Small intestine (tissue), 7 donors: Measurements from ENCODE around the gene DCC. TPM values are rescaled to one million over a fixed set of nuclear protein-coding genes. Genes with fewer than 3 reads are reported as not detected.

Source experiments
- DNase-seq, 2 donors: peaks; one replicate each; pipeline versions ENCODE4 v3.0.0 to v3.0.0-alpha.2; 2013
- FAIRE-seq: peaks from 2 replicates; lab custom pipeline; 2012; peaks lifted over from hg19 to GRCh38; lab: Jason Lieb, UNC
- H3K27ac ChIP-seq, 3 donors: one replicate each; pipeline ENCODE4 v1.5.1; 2013; ENCODE audit warnings: low read length in 2 of 3, mild to moderate bottlenecking in 2 of 3, control low read depth in 1 of 3, inconsistent platforms in 1 of 3, low read depth in 1 of 3, moderate library complexity in 1 of 3
- H3K27me3 ChIP-seq, 3 donors: one replicate each; pipeline ENCODE4 v1.6.1; 2013; ENCODE audit warnings: low read length in 3 of 3, inconsistent platforms in 1 of 3; ENCODE audit not compliant: control insufficient read depth in 3 of 3, insufficient read depth in 3 of 3
- H3K36me3 ChIP-seq, 3 donors: one replicate each; pipeline ENCODE4 v1.6.1; 2013; ENCODE audit warnings: low read length in 3 of 3, inconsistent platforms in 1 of 3, low read depth in 1 of 3, mild to moderate bottlenecking in 1 of 3, moderate library complexity in 1 of 3; ENCODE audit not compliant: control insufficient read depth in 3 of 3, insufficient read depth in 2 of 3
- H3K4me1 ChIP-seq, 3 donors: one replicate each; pipeline ENCODE4 v1.6.1; 2013; ENCODE audit warnings: low read length in 2 of 3, inconsistent platforms in 1 of 3, low read depth in 1 of 3, mild to moderate bottlenecking in 1 of 3, moderate library complexity in 1 of 3; ENCODE audit not compliant: control insufficient read depth in 3 of 3, insufficient read depth in 2 of 3
- H3K4me3 ChIP-seq, 3 donors: one replicate each; pipeline ENCODE4 v1.5.1; 2013; ENCODE audit warnings: low read length in 3 of 3, control low read depth in 1 of 3, inconsistent platforms in 1 of 3, low read depth in 1 of 3, mild to moderate bottlenecking in 1 of 3, moderate library complexity in 1 of 3
- H3K9me3 ChIP-seq, 2 donors: one replicate each; pipeline ENCODE4 v1.6.1; 2013; ENCODE audit warnings: low read depth in 1 of 2, low read length in 1 of 2; ENCODE audit not compliant: control insufficient read depth in 2 of 2, insufficient read depth in 1 of 2
- WGBS, 3 donors: extraction: QIAGEN DNeasy Blood & Tissue Kit; methylation state at CpG; one replicate each; pipeline ENCODE4 v1.1.7; 2013; 5-methylcytosine and 5-hydroxymethylcytosine counted together
- polyA plus RNA-seq, 4 donors: library from polyadenylated mRNA; stranded (reverse) in 3 of 4; unstranded in 1 of 4; fragments of 200-250 nt in 3 of 4; fragments of 120-200 nt in 1 of 4; gene quantifications; one replicate each; pipeline versions ENCODE4 v1.2.1 to v1.2.3, GENCODE V29; 2013
- donor health status: healthy with polysubstance abuse.
- donor health status: control.
- donor health status: control.
- donor health status: Bipolar disorder and iron deficiency.
- donor health status: healthy.

DCC gene
- polyA plus RNA-seq, 4 donors: 0.03 to 0.30 TPM; not detected in 2

DNA sequence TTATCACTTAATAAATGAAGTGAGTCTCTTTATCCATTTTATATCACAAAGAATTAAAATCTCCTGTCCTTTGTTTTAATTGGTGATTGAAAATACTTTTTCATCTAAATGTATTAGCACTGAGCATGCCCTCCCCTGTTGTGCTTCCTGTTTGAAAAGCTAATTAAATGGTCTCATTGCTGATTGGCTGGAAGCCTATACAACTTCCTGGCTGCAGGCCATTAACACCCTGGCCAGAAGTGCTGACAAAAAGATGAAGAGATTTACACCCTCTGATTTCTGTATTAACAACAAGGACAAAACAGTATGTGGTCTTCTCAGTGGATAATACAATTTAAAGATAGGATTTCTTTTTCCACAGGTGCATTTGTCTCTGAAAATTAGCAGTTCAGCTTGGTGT, 548.0 kb downstream of the DCC start:
- no peaks in the 10 kb centered on the region for H3K27me3 ChIP-seq
- no peaks in the 10 kb centered on the region for H3K9me3 ChIP-seq
- FAIRE-seq: no peak
- H3K4me3 ChIP-seq: no peak overlapping the region
- no peaks in the 10 kb centered on the region for H3K36me3 ChIP-seq
- DNase-seq: no peak
- H3K27ac ChIP-seq: no peak overlapping the region
- no peaks in the 10 kb centered on the region for H3K4me1 ChIP-seq

- H3K4me1 ChIP-seq: no peaks in the 10 kb centered on the region
- no peaks in the 10 kb centered on the region for H3K9me3 ChIP-seq
- H3K27me3 ChIP-seq: no peaks in the 10 kb centered on the region
- DNase-seq (no peak), FAIRE-seq (no peak)
- no peaks in the 10 kb centered on the region for H3K36me3 ChIP-seq
- WGBS, 3 donors: 78 to 80% (median 80%) methylated on average over 3 of the region's 3 CpGs
- no peak overlapping the region for H3K27ac ChIP-seq
- H3K4me3 ChIP-seq: no peak overlapping the region
Observed at GRCh38 chr18:52894801-52895200, 554.8 kb downstream of the DCC start.

DNA sequence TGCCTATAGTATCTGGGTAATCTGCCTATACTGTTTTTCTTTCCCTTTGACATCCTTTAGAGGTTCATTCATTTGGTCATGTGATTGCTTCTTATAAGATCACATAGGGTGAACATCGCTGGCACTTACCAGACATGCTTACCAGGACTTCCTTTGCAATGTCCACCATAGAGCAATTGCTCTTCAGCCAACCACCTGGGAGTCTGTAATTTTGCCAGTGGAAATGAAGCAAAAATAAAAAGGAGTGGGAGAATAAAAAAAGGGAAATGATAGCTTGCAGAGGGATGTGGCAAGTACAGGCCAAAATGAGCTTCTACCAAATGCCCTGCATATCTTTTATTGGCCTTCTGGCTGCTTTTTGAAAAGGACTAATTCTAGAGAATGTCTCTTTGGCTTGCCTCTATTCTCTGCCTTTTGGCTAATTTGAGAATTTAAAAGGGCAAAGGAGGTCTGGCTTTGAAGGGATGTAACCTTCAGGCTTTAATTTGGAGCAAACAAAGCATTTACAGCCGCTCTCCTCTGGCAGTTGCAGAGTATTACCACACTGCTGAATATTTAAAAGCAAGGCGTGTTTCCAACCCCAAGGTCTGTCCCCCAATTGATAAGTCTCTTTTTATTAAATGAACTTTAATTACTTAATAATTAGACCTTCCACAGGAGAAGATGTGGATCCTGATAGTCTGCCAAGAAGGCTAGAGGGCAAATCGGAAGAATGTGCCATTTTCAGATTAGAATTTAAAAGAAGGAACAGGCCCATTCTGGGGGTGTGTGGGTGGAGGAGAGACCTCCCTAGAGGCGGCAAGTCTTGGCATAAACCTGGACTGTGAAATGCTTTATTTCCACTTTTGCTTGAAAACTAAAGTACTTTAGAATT, 557.9 kb downstream of the DCC start:
- Histone ChIP-seq H3K4me1 (no peaks in the 10 kb centered on the region), H3K9me3 (no peaks in the 10 kb centered on the region), H3K27ac (no peak overlapping the region), H3K36me3 (no peaks in the 10 kb centered on the region), H3K27me3 (no peaks in the 10 kb centered on the region), H3K4me3 (no peak overlapping the region)
- FAIRE-seq: no peak
- DNase-seq: no peak
- 76 to 78% (median 76%) methylated on average over 5 of the region's 5 CpGs for WGBS, 3 donors

DNA sequence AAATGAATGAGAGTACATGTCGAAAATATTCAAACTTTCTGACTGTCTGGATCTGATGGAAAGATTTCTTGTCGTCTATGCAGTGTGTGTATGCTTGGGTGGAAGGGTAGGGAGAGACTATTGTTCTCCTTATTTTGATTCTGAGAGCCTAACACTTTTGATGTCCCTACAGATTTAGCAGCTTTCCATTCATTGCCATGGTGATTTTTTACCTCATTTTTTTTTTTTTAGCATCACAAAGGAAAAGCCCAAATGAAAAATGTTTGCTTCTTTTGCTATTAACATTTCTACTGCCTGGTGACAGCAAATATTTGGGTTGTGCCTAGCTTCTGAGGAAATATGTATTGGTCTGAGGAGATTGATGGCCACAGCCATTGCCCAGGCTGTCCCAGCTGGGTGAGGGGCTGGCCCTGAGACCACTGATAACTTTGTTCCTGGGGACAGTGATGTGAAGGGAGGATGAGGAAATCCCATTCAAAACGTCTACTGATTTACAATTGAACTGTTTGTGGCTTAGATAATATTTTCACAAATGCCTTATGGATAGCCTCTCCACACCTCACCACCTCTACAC, 558.6 kb downstream of the DCC start:
- Histone ChIP-seq H3K27me3 (no peaks in the 10 kb centered on the region), H3K9me3 (no peaks in the 10 kb centered on the region), H3K4me1 (no peaks in the 10 kb centered on the region), H3K27ac (no peak overlapping the region), H3K36me3 (no peaks in the 10 kb centered on the region), H3K4me3 (no peak overlapping the region)
- 48 to 49% (median 49%) methylated on average over 3 of the region's 3 CpGs for WGBS, 3 donors
- no peak for DNase-seq
- no peak for FAIRE-seq

- Histone ChIP-seq H3K27me3 (no peaks in the 10 kb centered on the region), H3K36me3 (no peaks in the 10 kb centered on the region), H3K27ac (no peak overlapping the region), H3K9me3 (no peaks in the 10 kb centered on the region), H3K4me1 (no peaks in the 10 kb centered on the region), H3K4me3 (no peak overlapping the region)
- WGBS, 3 donors: 70 to 72% (median 70%) methylated on average over 3 of the region's 3 CpGs
- FAIRE-seq (no peak), DNase-seq (no peak)
Observed at GRCh38 chr18:52902188-52902587, 562.2 kb downstream of the DCC start.

GRCh38 chr18:52903857-52904256, 563.9 kb downstream of the DCC start:
- H3K4me1 ChIP-seq: no peaks in the 10 kb centered on the region
- WGBS, 3 donors: 8 to 19% (median 13%) methylated on average over 3 of the region's 3 CpGs
- H3K4me3 ChIP-seq: no peak overlapping the region
- FAIRE-seq: no peak
- H3K9me3 ChIP-seq: no peaks in the 10 kb centered on the region
- H3K27me3 ChIP-seq: no peaks in the 10 kb centered on the region
- no peak overlapping the region for H3K27ac ChIP-seq
- peak; percentile 39 to 65 for DNase-seq
- H3K36me3 ChIP-seq: no peaks in the 10 kb centered on the region

GRCh38 chr18:52907543-52908308, 567.7 kb downstream of the DCC start:
- H3K27ac ChIP-seq: no peak overlapping the region
- no peaks in the 10 kb centered on the region for H3K9me3 ChIP-seq
- no peak overlapping the region for H3K4me3 ChIP-seq
- WGBS, 3 donors: 71 to 88% (median 88%) methylated on average over 9 of the region's 9 CpGs
- H3K27me3 ChIP-seq: no peaks in the 10 kb centered on the region
- FAIRE-seq: no peak
- no peaks in the 10 kb centered on the region for H3K36me3 ChIP-seq
- no peaks in the 10 kb centered on the region for H3K4me1 ChIP-seq
- no peak for DNase-seq

GRCh38 chr18:52914148-52914547, 574.2 kb downstream of the DCC start:
- Histone ChIP-seq H3K4me1 (no peaks in the 10 kb centered on the region), H3K36me3 (no peaks in the 10 kb centered on the region), H3K4me3 (no peak overlapping the region), H3K9me3 (peaks cover 0 to 4% of the 10 kb centered on the region in 2 donors), H3K27ac (no peak overlapping the region), H3K27me3 (no peaks in the 10 kb centered on the region)
- FAIRE-seq: no peak
- 41 to 78% (median 62%) methylated on average over 3 of the region's 3 CpGs for WGBS, 3 donors
- DNase-seq: no peak
